Amniotic epithelial cell (primary cell): ENCODE measurements around the gene PITPNM3.

Experiments
- DNase-seq: peaks from one replicate; pipeline ENCODE4 v3.0.0-alpha.2; 2010; ENCODE audit warnings: low read depth

PITPNM3 gene

DNA sequence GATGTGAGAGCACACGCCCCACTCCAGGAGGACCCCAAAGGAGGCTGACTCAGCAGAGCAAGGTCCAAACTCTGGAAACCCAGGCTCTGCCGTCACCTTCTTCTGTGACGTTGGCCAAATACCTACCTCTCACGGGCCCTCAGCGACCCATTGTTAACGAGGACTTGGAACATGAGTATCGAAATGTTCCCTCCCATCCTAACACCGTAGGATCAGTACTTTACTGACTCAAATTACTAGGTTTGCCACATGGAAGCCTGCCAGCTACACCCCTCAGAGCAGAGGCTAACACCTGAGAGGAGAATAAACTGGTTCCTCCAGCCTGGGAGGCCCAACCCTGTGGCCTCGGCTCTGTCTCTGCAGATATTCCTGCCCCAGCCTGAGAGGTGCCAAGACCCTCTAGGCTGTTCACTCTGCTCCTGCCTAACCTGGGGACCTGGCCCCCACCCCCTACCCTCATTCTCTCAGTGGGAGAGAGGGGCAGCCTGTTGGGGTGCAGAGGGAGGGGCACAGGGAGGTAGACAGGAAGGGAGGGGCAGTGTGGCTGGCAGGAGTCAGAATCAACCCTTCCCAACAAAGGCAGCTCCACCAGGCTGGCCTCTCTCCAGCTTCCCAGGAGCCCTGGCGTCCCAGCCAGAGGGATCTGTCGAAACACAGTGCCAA lies 4.4 kb downstream of the PITPNM3 start:
- DNase-seq: no peak

- no peak for DNase-seq
Observed at GRCh38 chr17:6551356-6551755, 5.0 kb downstream of the PITPNM3 start.

GRCh38 chr17:6549384-6550036 lies 6.8 kb downstream of the PITPNM3 start:
- DNase-seq: no peak

DNA sequence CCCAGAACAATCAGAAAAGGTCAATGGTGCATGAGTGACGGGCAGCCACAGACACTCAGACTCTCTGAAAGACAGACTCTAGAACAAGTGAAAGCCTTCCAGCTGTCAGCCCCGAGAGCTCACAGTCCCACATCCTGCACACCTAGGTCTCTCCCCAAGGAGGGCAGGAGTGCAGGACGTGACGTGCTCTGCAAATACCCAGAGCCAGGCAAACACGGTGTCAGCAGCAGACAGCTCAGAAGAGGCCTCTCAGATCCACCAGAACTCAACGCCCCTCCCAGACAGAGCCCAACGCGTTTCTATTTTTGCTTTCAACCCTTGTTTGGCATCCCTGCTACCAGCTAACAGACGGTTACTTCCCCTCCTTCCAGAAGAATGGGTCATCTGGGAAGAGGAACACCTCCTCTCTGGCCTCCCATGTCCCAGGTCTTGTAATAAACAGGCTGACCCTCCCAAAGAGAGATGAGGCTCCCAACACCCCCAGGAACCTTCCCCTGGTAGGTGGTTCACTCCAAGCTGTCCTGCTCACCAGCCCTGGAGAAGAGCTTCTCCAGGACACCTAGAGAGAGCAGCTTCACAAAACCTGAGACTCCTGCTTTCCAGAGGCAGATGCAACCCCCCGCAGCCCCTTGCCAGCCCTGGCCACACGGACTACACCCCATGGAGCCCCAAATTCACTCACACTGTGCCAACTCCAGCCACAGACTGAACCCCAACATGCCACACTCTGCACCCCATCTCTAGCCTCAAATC lies 7.6 kb downstream of the PITPNM3 start:
- DNase-seq: peak; percentile 19

DNA sequence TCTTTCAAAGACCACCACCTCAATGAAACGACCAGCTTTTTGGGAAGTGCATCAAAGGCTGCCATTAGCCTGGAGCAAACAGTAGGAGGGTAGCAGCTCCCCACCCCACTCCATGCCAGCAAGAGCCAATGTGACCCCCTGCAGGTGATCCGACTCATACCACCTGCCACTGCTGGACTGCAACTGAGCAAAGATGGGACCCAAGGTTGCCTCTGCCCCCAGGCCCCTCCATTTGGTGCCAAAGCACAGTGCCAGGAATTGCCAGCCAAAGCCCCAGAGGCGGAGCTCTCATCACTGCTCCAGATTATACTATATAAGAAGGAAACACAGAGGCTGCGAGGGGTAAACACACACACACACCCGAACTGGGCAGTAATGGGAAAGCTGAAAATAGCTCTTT lies 8.3 kb downstream of the PITPNM3 start:
- no peak for DNase-seq

DNA sequence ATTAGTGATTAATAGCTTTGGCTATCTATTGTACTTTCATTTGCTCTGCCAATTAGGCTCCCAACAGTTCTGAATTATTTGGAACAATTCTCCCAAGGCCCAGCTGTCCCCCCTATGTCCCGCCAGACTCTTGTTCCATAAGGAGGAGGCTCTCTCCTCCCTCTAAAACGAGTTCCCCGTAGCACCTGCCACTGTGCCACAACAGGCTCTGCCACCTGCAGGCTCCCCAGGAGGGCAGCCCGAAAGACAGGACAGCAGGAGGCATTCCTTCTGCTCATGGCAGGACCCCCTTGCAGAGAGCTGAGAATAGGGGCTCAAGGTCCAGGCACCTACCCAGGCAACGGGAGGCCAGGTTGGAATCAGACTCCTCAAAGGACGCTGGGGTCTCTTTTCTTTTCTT lies 9.0 kb downstream of the PITPNM3 start:
- DNase-seq: no peak

- peak; percentile 83 for DNase-seq
Observed at GRCh38 chr17:6546069-6546718, 10.2 kb downstream of the PITPNM3 start.

DNA sequence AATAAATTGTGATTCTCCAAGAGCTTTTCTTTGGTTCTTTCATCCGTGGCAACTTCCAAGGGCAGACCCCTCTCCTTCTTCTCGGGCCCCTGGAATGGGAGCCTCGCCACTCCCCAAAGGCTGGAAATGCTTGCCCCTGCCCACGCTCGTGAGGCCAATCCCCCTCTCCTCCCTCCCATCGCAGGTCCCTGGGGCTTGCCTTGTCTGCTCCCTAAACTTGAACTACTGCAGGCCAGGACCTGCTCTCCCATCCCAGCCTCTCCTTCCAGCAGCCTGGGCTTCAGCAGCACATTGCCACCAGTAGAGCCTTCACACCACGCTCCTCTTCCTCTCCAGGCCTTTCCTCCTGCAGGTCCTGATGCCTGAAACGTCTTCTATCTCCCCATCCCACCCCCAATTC lies 11.1 kb downstream of the PITPNM3 start:
- DNase-seq: no peak

GRCh38 chr17:6544011-6544370 lies 12.4 kb downstream of the PITPNM3 start:
- DNase-seq: no peak

- no peak for DNase-seq
Observed at GRCh38 chr17:6543079-6544010, 13.0 kb downstream of the PITPNM3 start.

DNA sequence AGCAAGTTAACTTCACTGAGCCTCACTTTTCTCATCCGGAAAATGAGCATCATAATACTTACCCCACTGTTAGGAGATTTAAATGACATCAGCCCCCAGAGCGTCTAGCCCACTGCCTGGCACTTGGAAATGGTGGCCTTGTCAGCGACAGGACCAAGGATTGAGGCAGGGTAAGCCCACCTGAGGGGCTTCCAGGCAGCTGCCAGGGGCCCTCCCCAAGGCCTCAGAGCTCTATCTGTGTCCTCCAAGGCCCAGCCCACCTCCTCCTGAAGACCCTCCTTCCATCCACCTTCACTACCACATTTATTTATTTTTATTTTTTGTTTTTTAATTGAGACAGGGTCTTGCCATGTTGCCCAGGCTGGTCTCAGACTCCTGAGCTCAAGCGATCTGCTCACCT lies 13.8 kb downstream of the PITPNM3 start:
- no peak for DNase-seq

DNA sequence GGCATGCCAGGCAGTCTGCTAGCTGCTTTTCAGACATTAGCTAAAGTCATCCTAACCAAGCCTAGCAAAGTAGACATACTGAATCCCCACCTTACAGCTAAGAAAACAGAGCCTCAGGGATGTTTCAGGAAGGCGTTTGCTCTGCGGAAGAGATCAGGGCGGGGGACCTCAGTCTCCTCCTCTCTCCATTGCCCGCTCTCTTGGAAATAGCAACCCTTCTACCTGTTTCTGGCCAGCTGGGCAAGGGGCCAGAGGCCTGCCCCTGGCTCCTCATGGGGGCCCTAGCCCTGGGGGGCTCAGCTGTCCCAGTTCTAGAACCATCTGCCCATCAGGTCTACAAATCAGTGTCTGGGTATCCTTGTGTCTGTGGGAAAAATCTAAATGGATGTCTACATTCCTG lies 14.5 kb downstream of the PITPNM3 start:
- DNase-seq: no peak

DNA sequence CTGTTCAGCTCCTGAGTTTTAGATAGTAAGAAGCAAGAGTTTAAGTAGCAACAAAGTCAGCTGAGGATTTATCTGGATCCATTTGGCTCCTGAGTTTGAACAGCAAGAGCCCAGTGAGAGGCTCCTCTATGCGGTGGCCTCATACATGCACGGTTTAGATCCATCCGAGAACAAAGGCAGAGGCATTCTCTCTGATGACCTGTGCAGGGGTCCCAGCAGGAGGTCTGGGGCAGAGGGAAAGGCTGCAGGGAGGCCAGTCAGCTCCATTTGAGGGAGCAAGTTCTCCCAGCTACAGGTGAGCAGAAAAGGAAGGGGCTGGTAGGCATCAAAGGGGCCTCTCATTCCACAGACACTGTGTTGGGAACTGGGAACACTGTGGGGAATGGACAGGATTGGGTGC lies 16.5 kb downstream of the PITPNM3 start:
- DNase-seq: no peak

DNA sequence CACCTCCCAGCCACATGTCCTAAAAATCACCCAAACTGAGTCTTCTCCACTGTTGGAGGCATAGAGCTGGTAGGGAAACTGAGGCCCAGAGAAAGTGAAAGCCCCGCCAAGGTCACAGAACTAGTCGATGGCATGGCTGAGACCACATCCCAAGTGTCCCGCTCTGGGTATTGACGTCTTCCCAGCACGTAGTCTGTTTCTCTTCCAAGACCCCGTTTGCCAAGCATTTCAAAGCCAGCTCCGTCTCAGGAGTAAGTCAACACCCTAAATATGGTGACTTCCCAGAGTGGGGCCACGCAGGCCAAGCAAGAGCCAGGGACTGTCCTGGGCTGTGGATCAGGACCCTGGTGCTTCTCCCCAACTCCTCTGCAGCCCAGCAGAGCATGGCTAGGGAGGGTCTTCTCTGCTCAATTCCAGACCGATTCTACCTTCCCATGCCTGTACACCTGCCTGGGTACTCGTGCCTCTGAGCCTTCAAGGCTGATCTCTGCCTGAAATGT lies 19.7 kb downstream of the PITPNM3 start:
- no peak for DNase-seq

GRCh38 chr17:6536053-6536452 lies 20.3 kb downstream of the PITPNM3 start:
- no peak for DNase-seq

DNA sequence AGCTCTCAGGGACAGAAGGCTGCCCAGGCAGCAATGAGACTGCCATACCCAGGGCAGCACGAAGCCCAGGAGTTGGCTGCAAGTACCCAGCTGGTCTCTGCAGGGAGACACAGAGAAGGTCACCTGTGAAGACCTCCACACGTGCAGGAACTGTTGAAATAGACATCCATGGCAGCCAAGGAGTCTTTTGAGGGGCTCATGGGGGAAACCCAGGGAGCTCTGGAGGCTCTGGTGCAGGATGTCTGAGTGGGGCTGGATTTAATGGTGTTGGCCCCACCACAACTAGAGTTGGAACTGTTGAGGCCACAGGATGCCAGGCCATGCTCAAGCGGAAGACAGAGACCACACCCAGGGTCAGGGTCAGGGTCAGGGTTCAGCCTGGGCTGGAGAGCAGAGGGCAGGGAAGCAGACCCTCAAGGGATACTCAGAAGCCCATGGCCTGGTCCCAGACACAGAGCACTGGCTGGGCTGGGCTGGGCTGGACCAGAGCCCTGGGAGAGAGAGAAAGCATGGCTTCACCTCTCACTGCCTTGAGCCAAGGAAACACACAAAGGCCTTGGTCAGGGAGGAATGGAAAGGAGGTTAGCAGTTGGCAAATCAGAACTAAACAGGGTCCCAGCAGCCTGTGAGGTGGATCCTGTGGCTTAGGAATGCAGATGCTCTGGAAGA lies 21.4 kb downstream of the PITPNM3 start:
- DNase-seq: no peak

- DNase-seq: no peak
Observed at GRCh38 chr17:6532441-6532885, 23.9 kb downstream of the PITPNM3 start.

DNA sequence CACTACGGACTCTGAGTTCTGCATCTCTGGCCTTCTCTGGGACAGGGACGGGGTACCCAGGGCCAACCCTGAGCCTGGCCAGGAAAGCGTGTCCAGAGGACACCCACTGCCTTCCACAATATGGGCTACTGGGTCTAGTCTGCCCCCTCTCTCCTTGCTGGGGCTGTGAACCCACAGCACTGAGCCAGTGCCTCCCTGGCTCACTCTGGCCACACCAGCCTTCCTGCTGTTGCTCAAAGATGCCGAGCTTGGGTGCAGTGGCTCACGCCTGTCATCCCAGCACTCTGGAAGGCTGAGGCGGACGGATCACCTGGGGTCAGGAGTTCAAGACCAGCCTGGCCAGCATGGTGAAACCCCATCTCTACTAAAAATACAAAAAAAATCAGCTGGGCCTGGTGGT lies 24.8 kb downstream of the PITPNM3 start:
- DNase-seq: no peak

GRCh38 chr17:6530324-6530920 lies 25.9 kb downstream of the PITPNM3 start:
- no peak for DNase-seq

DNA sequence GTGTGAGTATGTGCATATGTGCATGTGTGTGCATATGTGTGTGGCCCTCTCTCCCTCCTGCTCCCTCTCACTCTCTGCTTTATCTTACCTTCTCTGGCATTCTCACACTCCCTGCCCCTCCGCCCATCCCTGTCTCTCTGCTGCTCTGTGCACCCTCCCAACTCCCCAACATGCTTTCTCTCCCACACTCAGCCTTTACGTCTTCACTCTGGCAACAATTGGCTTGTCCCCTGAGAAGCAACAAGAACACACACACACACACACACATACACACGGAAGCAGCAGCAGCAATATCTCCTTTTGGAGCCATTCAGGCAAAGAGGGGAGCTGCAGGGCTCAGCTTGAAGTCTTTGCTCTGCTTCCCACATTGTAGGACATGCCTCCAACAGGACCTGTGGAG lies 27.8 kb downstream of the PITPNM3 start:
- no peak for DNase-seq
